Naive B cell (primary cell): Measurements from ENCODE around the gene SPATA32. TPM values are rescaled to one million over a fixed set of nuclear protein-coding genes. Genes with fewer than 3 reads are reported as not detected.
"Not testable (repeated sequence)": the region's sequence is repeated elsewhere in the genome, so short reads cannot be mapped to it uniquely, and the experiment has no call there.

ENCODE experiments used
- ATAC-seq, 2 donors: fragments of 150-1000 bp; cut with Tn5 transposase; 2 replicates each; pipeline ENCODE4 v1.10.0; 2021; ENCODE audit warnings: low read depth in 2 of 2, mild to moderate bottlenecking in 2 of 2, moderate library complexity in 2 of 2
- DNase-seq: peaks from one replicate; pipeline ENCODE4 v3.0.0; 2022
- H3K27ac Mint-ChIP-seq, 6 donors: one replicate each; pipeline ENCODE4 v1.8.0; 2020 to 2022; ENCODE audit warnings: mild to moderate bottlenecking in 6 of 6, mixed read lengths in 6 of 6, moderate library complexity in 5 of 6, inconsistent platforms in 2 of 6
- H3K27me3 Mint-ChIP-seq, 3 donors: one replicate each; pipeline ENCODE4 v1.8.0; 2021 to 2022; ENCODE audit warnings: mixed read lengths in 3 of 3, mild to moderate bottlenecking in 1 of 3
- H3K36me3 Mint-ChIP-seq, 2 donors: one replicate each; pipeline ENCODE4 v1.8.0; 2020 to 2022; ENCODE audit warnings: mixed read lengths in 2 of 2, inconsistent platforms in 1 of 2, mild to moderate bottlenecking in 1 of 2
- H3K4me1 Mint-ChIP-seq, 3 donors: one replicate each; pipeline ENCODE4 v1.8.0; 2020 to 2022; ENCODE audit warnings: mixed read lengths in 3 of 3, inconsistent platforms in 1 of 3, mild to moderate bottlenecking in 1 of 3, moderate library complexity in 1 of 3
- H3K4me3 Mint-ChIP-seq, 8 donors: one replicate each; pipeline ENCODE4 v1.8.0; 2020 to 2022; ENCODE audit warnings: mild to moderate bottlenecking in 8 of 8, mixed read lengths in 8 of 8, moderate library complexity in 8 of 8, inconsistent platforms in 2 of 8
- H3K9me3 Mint-ChIP-seq, 7 donors: one replicate each; pipeline ENCODE4 v1.8.0; 2020 to 2022; ENCODE audit warnings: mixed read lengths in 7 of 7, mild to moderate bottlenecking in 5 of 7, inconsistent platforms in 2 of 7, moderate library complexity in 1 of 7
- polyA plus RNA-seq, 6 donors: library from polyadenylated mRNA; unstranded; fragments of 300-500 nt; fragmentation: Illumina TruSeq; gene quantifications; one replicate each; pipeline ENCODE4 v1.2.3, GENCODE V29; 2021; ENCODE audit warnings: low read depth in 6 of 6

SPATA32 gene
- polyA plus RNA-seq, 6 donors from 2014 or later = 0.16 to 4.6 (median 0.31) TPM; not detected in 1

GRCh38 chr17:45260204-45260783 lies 1.6 kb downstream of the SPATA32 start:
- ATAC-seq = no peak
- no peaks in the 10 kb centered on the region for H3K9me3 Mint-ChIP-seq
- DNase-seq = no peak
- H3K4me1 Mint-ChIP-seq = peaks cover 6 to 40% (median 29%) of the 10 kb centered on the region in 3 donors
- H3K36me3 Mint-ChIP-seq = peaks cover 0 to 5% of the 10 kb centered on the region in 2 donors
- H3K27ac Mint-ChIP-seq = peak overlapping the region in 5 of 6 donors; percentile 8 to 89 (median 39)
- H3K27me3 Mint-ChIP-seq = no peaks in the 10 kb centered on the region
- peak overlapping the region in 6 of 8 donors; percentile 2 to 89 (median 72) for H3K4me3 Mint-ChIP-seq

- Mint-ChIP-seq H3K4me3 (no peak overlapping the region), H3K4me1 (peaks cover 12 to 42% (median 35%) of the 10 kb centered on the region in 3 donors), H3K36me3 (peaks cover 0 to 5% of the 10 kb centered on the region in 2 donors), H3K27ac (no peak overlapping the region), H3K9me3 (no peaks in the 10 kb centered on the region), H3K27me3 (no peaks in the 10 kb centered on the region)
- ATAC-seq (no peak), DNase-seq (no peak)
Measured at GRCh38 chr17:45258981-45259380, 2.9 kb downstream of the SPATA32 start.

GRCh38 chr17:45257115-45257514 lies 4.8 kb downstream of the SPATA32 start:
- Mint-ChIP-seq H3K9me3 (no peaks in the 10 kb centered on the region), H3K27me3 (no peaks in the 10 kb centered on the region), H3K4me1 (peaks cover 19 to 37% (median 36%) of the 10 kb centered on the region in 3 donors), H3K27ac (peak overlapping the region in 2 of 6 donors; percentile 14 to 26), H3K4me3 (no peak overlapping the region), H3K36me3 (peaks cover 0 to 5% of the 10 kb centered on the region in 2 donors)
- DNase-seq (no peak), ATAC-seq (no peak)

- Mint-ChIP-seq H3K4me3 (peak overlapping the region in 1 of 8 donors; percentile 38), H3K9me3 (no peaks in the 10 kb centered on the region), H3K4me1 (peaks cover 19 to 35% (median 34%) of the 10 kb centered on the region in 3 donors), H3K36me3 (peaks cover 0 to 5% of the 10 kb centered on the region in 2 donors), H3K27me3 (no peaks in the 10 kb centered on the region), H3K27ac (peak overlapping the region in 2 of 6 donors; percentile 24 to 72)
- ATAC-seq (peak in 1 of 2 donors; percentile 55), DNase-seq (no peak)
Measured at GRCh38 chr17:45256114-45256966, 5.6 kb downstream of the SPATA32 start.

GRCh38 chr17:45255358-45255757 lies 6.5 kb downstream of the SPATA32 start:
- ATAC-seq (no peak), DNase-seq (no peak)
- Mint-ChIP-seq H3K4me1 (peaks cover 19 to 34% (median 27%) of the 10 kb centered on the region in 3 donors), H3K36me3 (peaks cover 0 to 5% of the 10 kb centered on the region in 2 donors), H3K27ac (peak overlapping the region in 2 of 6 donors; percentile 64 to 83), H3K4me3 (no peak overlapping the region), H3K27me3 (no peaks in the 10 kb centered on the region), H3K9me3 (no peaks in the 10 kb centered on the region)

- Mint-ChIP-seq H3K36me3 (peaks cover 0 to 2% of the 10 kb centered on the region in 2 donors), H3K27ac (no peak overlapping the region), H3K4me3 (peak overlapping the region in 2 of 8 donors; percentile 13 to 64), H3K9me3 (no peaks in the 10 kb centered on the region), H3K4me1 (peaks cover 24 to 36% (median 31%) of the 10 kb centered on the region in 3 donors), H3K27me3 (no peaks in the 10 kb centered on the region)
- ATAC-seq (no peak), DNase-seq (no peak)
Measured at GRCh38 chr17:45253879-45254278, 8.0 kb downstream of the SPATA32 start.

- H3K9me3 Mint-ChIP-seq = not testable (repeated sequence)
Measured at GRCh38 chr17:45253237-45253636, 8.7 kb downstream of the SPATA32 start.

GRCh38 chr17:45251931-45252330 lies 10.0 kb downstream of the SPATA32 start:
- Mint-ChIP-seq H3K4me1 (peaks cover 33 to 49% (median 36%) of the 10 kb centered on the region in 3 donors), H3K9me3 (no peaks in the 10 kb centered on the region), H3K4me3 (no peak overlapping the region), H3K27ac (peak overlapping the region in 1 of 6 donors; percentile 65), H3K27me3 (no peaks in the 10 kb centered on the region), H3K36me3 (no peaks in the 10 kb centered on the region)
- DNase-seq (no peak), ATAC-seq (no peak)

More at GRCh38 chr17:45253237-45253636, 8.7 kb downstream of the SPATA32 start:
- not testable (repeated sequence) for H3K36me3 Mint-ChIP-seq, ATAC-seq, DNase-seq, H3K27me3 Mint-ChIP-seq
- Mint-ChIP-seq H3K4me3 (peak overlapping the region in 1 of 8 donors; percentile 7), H3K27ac (peak overlapping the region in 1 of 6 donors; percentile 82), H3K4me1 (peaks cover 27 to 43% (median 38%) of the 10 kb centered on the region in 3 donors)

- H3K4me1 Mint-ChIP-seq = peaks cover 32 to 35% (median 32%) of the 10 kb centered on the region in 3 donors
- H3K4me3 Mint-ChIP-seq = peak overlapping the region; percentile 82 to 94 (median 90)
- no peaks in the 10 kb centered on the region for H3K27me3 Mint-ChIP-seq
- H3K36me3 Mint-ChIP-seq = no peaks in the 10 kb centered on the region
- peak overlapping the region; percentile 94 to 98 (median 97) for H3K27ac Mint-ChIP-seq
- no peaks in the 10 kb centered on the region for H3K9me3 Mint-ChIP-seq
- DNase-seq = peak; percentile 78
- ATAC-seq = peak; percentile 73 to 75
Measured at GRCh38 chr17:45248132-45248957, 13.5 kb downstream of the SPATA32 start.

- peaks cover 28 to 35% (median 31%) of the 10 kb centered on the region in 3 donors for H3K4me1 Mint-ChIP-seq
- peak overlapping the region; percentile 82 to 94 (median 90) for H3K4me3 Mint-ChIP-seq
- peak overlapping the region; percentile 94 to 99 (median 98) for H3K27ac Mint-ChIP-seq
- no peaks in the 10 kb centered on the region for H3K27me3 Mint-ChIP-seq
- H3K36me3 Mint-ChIP-seq = peaks cover 0 to 5% of the 10 kb centered on the region in 2 donors
- DNase-seq = peak; percentile 95
- H3K9me3 Mint-ChIP-seq = no peaks in the 10 kb centered on the region
- peak; percentile 76 to 80 for ATAC-seq
Measured at GRCh38 chr17:45247429-45248131, 14.3 kb downstream of the SPATA32 start.

- no peaks in the 10 kb centered on the region for H3K27me3 Mint-ChIP-seq
- no peak for DNase-seq
Measured at GRCh38 chr17:45246861-45247428, 14.9 kb downstream of the SPATA32 start.

GRCh38 chr17:45246338-45246737 lies 15.6 kb downstream of the SPATA32 start:
- ATAC-seq (no peak), DNase-seq (no peak)
- H3K4me3 Mint-ChIP-seq = peak overlapping the region in 7 of 8 donors; percentile 42 to 93 (median 82)
- H3K27me3 Mint-ChIP-seq = no peaks in the 10 kb centered on the region
- peaks cover 31 to 40% (median 33%) of the 10 kb centered on the region in 3 donors for H3K4me1 Mint-ChIP-seq
- peaks cover 0 to 8% of the 10 kb centered on the region in 2 donors for H3K36me3 Mint-ChIP-seq
- H3K9me3 Mint-ChIP-seq = no peaks in the 10 kb centered on the region
- H3K27ac Mint-ChIP-seq = peak overlapping the region; percentile 30 to 94 (median 88)

More at GRCh38 chr17:45246861-45247428, 14.9 kb downstream of the SPATA32 start:
- Mint-ChIP-seq H3K9me3 (no peaks in the 10 kb centered on the region), H3K36me3 (peaks cover 0 to 8% of the 10 kb centered on the region in 2 donors), H3K4me3 (peak overlapping the region; percentile 82 to 94 (median 90)), H3K27ac (peak overlapping the region; percentile 94 to 99 (median 98)), H3K4me1 (peaks cover 31 to 40% (median 33%) of the 10 kb centered on the region in 3 donors)
- no peak for ATAC-seq
